Left renal pelvis (tissue), 4 donors: ENCODE results near the gene FGF18. TPM values are rescaled to one million over a fixed set of nuclear protein-coding genes. Genes with fewer than 3 reads are reported as not detected.
"Not testable (repeated sequence)": the region's sequence is repeated elsewhere in the genome, so short reads cannot be mapped to it uniquely, and the experiment has no call there.

Experiments
- DNase-seq, 4 donors: peaks; one replicate each; pipeline ENCODE4 v3.0.0-alpha.2; 2013; ENCODE audit warnings: low read depth in 4 of 4, low spot score in 3 of 4
- polyA plus RNA-seq, 4 donors: library from polyadenylated mRNA; unstranded; fragments of 120-200 nt; gene quantifications; one replicate each; pipeline ENCODE4 v1.2.1, GENCODE V29; 2013; ENCODE audit not compliant: insufficient read length in 4 of 4

FGF18 gene
- polyA plus RNA-seq, 4 donors: 0.27 to 6.8 (median 0.62) TPM

- no peak for DNase-seq
These were observed 69.4 kb downstream of the FGF18 start for GRCh38 chr5:171488876-171489275.

GRCh38 chr5:171492781-171493180 is 73.3 kb downstream of the FGF18 start:
- no peak for DNase-seq

GRCh38 chr5:171493646-171494393 is 74.4 kb downstream of the FGF18 start:
- no peak for DNase-seq

- DNase-seq: peak; percentile 41 to 56 (median 44)
These were observed 75.1 kb downstream of the FGF18 start for GRCh38 chr5:171494452-171495121.

- no peak for DNase-seq
These were observed 75.8 kb downstream of the FGF18 start for GRCh38 chr5:171495122-171495700.

- no peak for DNase-seq
These were observed 77.0 kb downstream of the FGF18 start for GRCh38 chr5:171496456-171496855.

GRCh38 chr5:171497494-171497893 is 78.0 kb downstream of the FGF18 start:
- DNase-seq: not testable (repeated sequence)

GRCh38 chr5:171498166-171498565 is 78.7 kb downstream of the FGF18 start:
- DNase-seq: no peak

- no peak for DNase-seq
These were observed 80.2 kb downstream of the FGF18 start for GRCh38 chr5:171499611-171500010.

- no peak for DNase-seq
These were observed 86.1 kb downstream of the FGF18 start for GRCh38 chr5:171505473-171506043.

GRCh38 chr5:171506951-171507350 is 87.5 kb downstream of the FGF18 start:
- DNase-seq: no peak

Other genes starting within 250 kb of the FGF18 start
- not detected for gene TLX3, start 110.4 kb upstream of the FGF18 start, polyA plus RNA-seq
- gene NPM1, start 31.8 kb upstream of the FGF18 start, polyA plus RNA-seq: 1,000 to 10,000 TPM; 1,575 to 2,181 (median 1,824) TPM